ENCODE measurements around the gene TDRD7.

The TDRD7 gene

GRCh38 chr9:97397220-97397619 is 14.7 kb upstream of the TDRD7 start:
- no peak overlapping the region for H3K27ac ChIP-seq
- TF ChIP-seq CTCF (conservative IDR thresholded peaks at IDR 0.05) (no peak), ZFX (IDR thresholded peaks at IDR 0.05) (no peak)

- TF ChIP-seq CTCF (conservative IDR thresholded peaks at IDR 0.05) (peak; percentile 99), ZFX (IDR thresholded peaks at IDR 0.05) (no peak)
- no peak overlapping the region for H3K27ac ChIP-seq
Observed at GRCh38 chr9:97398999-97399758, 12.7 kb upstream of the TDRD7 start.

GRCh38 chr9:97403746-97404316 is 8.1 kb upstream of the TDRD7 start:
- no peak overlapping the region for H3K27ac ChIP-seq
- TF ChIP-seq CTCF (conservative IDR thresholded peaks at IDR 0.05) (no peak), ZFX (IDR thresholded peaks at IDR 0.05) (no peak)

DNA sequence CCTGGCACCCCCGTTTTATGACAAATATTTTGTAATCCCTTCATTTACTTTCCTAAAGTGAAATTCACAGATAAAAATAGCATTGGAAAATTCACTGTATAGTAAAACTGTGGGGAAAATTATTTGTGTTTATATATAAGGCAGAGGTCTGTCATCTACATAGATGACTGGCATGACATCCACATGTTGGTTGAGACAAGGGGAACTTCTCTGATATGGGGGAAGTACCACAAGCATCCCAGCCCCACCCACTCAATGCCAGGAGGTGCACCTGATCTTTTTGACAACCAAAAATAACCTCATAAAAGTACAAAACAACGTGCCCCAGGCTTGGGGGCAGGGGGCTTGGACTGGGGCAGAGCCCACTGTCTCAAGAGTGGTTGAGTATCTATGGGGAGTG is 6.3 kb upstream of the TDRD7 start:
- no peak for TF ChIP-seq CTCF (conservative IDR thresholded peaks at IDR 0.05)
- no peak for TF ChIP-seq ZFX (IDR thresholded peaks at IDR 0.05)
- no peak overlapping the region for H3K27ac ChIP-seq

- no peak overlapping the region for H3K27ac ChIP-seq
- no peak for TF ChIP-seq CTCF (conservative IDR thresholded peaks at IDR 0.05)
- no peak for TF ChIP-seq ZFX (IDR thresholded peaks at IDR 0.05)
Observed at GRCh38 chr9:97406620-97407177, 5.2 kb upstream of the TDRD7 start.

GRCh38 chr9:97408562-97408961 is 3.3 kb upstream of the TDRD7 start:
- H3K27ac ChIP-seq, result no peak overlapping the region
- TF ChIP-seq CTCF (conservative IDR thresholded peaks at IDR 0.05) (no peak), ZFX (IDR thresholded peaks at IDR 0.05) (no peak)

- no peak overlapping the region; the same call in 1 of the 2 replicates for H3K27ac ChIP-seq
Observed at GRCh38 chr9:97411440-97411788, 482 bp upstream of the TDRD7 start.

More at GRCh38 chr9:97411440-97411788, 482 bp upstream of the TDRD7 start:
- TF ChIP-seq CTCF (conservative IDR thresholded peaks at IDR 0.05), result no peak
- no peak for TF ChIP-seq ZFX (IDR thresholded peaks at IDR 0.05)

Measured in C4-2B (cell line).